ENCODE results near the gene FCF1.

Gene FCF1

GRCh38 chr14:74765721-74766120 is 52.8 kb downstream of the FCF1 start:
- no peak for DNase-seq (ENCODE audit: low spot score)

GRCh38 chr14:74771399-74771798 is 58.5 kb downstream of the FCF1 start:
- DNase-seq (ENCODE audit: low spot score): no peak

- no peak for DNase-seq (ENCODE audit: low spot score)
Measured at GRCh38 chr14:74784634-74785033, 71.7 kb downstream of the FCF1 start.

- DNase-seq (ENCODE audit: low spot score): no peak
Measured at GRCh38 chr14:74785056-74785613, 72.2 kb downstream of the FCF1 start.

GRCh38 chr14:74786796-74787315 is 73.9 kb downstream of the FCF1 start:
- DNase-seq (ENCODE audit: low spot score): no peak
